HG03060 (cell line): ENCODE data around the gene TBL1XR1.

Source experiments
- ATAC-seq: cut with Tn5 transposase; IDR thresholded peaks from one replicate; pipeline ENCODE4 v1.9.1; 2021; ENCODE audit warnings: low read depth, moderate number of reproducible peaks; ENCODE audit not compliant: unreplicated experiment

Gene TBL1XR1

DNA sequence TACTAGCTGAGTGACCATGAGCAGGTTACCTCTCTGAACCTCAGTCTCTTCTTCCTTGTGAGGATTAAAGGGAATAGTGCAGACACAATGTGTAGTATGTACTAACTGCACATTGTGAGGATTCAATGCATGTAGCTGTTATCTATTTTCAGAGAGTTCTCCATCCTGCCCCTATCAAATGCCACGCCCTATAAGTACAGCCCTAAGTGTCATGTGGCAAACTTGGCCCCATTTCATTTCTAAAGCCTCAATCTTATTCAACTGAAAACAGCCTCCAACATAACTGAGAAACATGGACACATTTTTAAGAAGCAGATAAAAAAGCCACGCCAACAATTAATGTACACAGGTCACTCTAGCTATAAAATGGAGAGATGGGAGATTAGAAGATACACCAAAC is 220.0 kb downstream of the TBL1XR1 start:
- no peak for ATAC-seq

DNA sequence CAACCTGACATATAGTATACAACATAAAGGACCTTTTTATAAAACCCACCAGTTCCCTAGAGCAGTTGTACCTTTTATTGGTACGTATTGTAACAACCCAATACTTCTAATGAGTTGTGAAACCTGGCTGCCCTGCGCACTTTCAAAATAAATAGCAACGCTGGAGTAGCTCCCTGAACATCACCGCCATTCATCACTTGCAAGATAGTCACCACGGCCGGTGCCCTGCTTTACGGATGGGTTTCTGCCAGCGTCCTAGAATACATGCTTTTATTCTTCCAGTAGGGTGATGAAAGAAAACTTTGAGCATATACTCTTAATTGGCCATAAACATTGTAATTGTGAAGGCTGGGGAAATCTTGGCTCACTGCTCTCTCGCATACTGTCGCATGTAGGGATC is 220.7 kb downstream of the TBL1XR1 start:
- no peak for ATAC-seq

DNA sequence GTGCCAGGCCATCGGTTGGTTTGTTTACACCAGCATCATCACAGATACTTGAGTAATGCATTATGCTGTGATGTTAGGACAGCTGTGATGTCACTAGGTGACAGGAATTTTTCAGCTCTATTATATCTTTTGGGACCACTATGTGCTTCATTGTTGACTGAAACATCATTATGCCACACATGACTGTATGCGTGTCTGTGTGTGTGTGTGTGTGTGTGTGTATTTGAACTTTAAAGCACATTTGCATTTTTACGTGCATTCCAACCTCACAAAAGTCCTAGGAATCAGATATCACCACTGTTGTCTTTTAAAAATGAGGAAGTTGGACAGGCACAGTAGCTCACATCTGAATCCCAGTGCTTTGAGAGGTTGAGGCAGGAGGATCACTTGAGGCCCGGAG is 223.0 kb downstream of the TBL1XR1 start:
- ATAC-seq = no peak

DNA sequence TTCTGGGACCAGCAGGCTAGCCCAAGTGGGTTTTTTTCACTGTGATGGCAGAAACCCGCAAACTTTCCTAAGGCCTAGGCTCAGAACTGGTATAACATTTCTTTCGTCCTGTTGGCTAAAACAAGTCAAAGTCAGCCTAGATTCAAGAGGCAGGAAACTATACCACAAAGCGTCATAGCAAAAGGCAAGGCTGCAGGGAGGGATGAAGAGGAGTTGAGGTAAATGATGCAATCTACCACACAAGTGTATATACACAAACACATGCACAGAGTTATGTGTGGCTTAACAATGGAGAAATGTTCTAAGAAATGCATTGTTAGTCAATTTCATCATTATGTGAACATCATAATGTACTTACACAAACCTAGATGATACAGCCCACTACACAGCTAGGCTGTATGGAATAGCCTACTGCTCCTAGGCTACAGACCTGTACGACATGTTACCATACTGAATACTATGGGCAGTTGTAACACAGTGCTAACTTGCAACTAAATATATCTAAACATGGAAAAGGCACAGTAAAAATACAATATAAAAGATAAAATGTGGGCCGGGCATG is 225.6 kb downstream of the TBL1XR1 start:
- ATAC-seq = no peak

DNA sequence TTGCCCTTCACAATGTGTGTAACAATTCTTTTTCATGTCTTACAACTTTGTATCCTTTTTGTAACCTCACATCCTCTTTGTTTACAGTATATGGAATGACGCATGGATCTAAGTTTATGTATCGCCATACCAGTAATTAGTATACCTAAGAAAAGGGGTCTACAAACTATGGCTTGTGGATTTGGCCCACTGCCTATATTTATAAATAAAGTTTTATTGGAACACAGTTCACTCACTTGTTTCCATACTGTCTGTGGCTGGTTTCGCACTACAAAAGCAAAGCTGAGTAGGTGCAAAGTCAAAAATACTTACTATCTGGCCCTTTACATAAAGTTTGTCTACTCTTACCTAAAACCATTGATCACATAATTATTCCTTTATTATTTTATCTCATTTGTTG is 226.5 kb downstream of the TBL1XR1 start:
- ATAC-seq = no peak

DNA sequence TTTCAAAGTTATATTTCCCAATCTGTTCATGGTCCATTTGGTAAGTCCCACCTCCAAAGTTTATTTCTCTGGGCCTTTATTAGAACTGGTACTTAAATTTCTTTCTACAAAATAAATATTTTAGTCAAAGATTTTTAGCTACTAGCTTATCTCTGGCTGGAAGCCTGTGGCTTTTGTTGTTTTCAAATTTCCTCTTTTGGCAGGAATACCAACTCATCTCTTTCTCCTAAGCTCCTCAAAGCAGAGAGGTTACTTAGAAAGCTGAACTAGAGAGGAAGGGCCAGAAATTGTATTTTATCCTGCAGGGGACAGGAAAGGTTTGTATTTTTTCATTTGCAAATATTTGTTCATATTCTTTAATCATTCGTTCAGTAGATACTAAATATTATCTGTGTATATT is 227.8 kb downstream of the TBL1XR1 start:
- no peak for ATAC-seq
